CD8-positive, alpha-beta memory T cell (primary cell): Measurements from ENCODE around the gene KBTBD2. TPM values are rescaled to one million over a fixed set of nuclear protein-coding genes. Genes with fewer than 3 reads are reported as not detected.

Source experiments
- polyA plus RNA-seq: library from polyadenylated mRNA; unstranded; fragments of 300-500 nt; fragmentation: Illumina TruSeq; gene quantifications from one replicate; pipeline ENCODE4 v1.2.3, GENCODE V29; 2021
- total RNA-seq, 2 experiments: library from RNA; stranded (reverse); gene quantifications; one replicate each; pipeline ENCODE4 v1.2.3, GENCODE V29; 2021

Gene KBTBD2
- total and polyA plus RNA-seq, 3 experiments from 2014 or later = 21.8 to 24.2 (median 21.9) TPM

Other genes starting within 250 kb of the KBTBD2 start
- under 1 TPM; 0.29 to 0.31 TPM for gene FKBP9, start 65.7 kb upstream of the KBTBD2 start, total RNA-seq
- gene FKBP9, start 65.7 kb upstream of the KBTBD2 start, polyA plus RNA-seq = not detected
- 10 to 100 TPM; 27.6 to 31.5 TPM for gene NT5C3A, start 171.0 kb upstream of the KBTBD2 start, total RNA-seq
- 54.1 TPM for gene NT5C3A, start 171.0 kb upstream of the KBTBD2 start, polyA plus RNA-seq
- gene RP9, start 217.6 kb upstream of the KBTBD2 start, total RNA-seq = 10 to 100 TPM; 26.0 to 27.7 TPM
- gene RP9, start 217.6 kb upstream of the KBTBD2 start, polyA plus RNA-seq = 23.3 TPM
- 10 to 100 TPM; 10.0 to 11.1 TPM for gene BBS9, start 237.8 kb upstream of the KBTBD2 start, total RNA-seq
- 14.6 TPM for gene BBS9, start 237.8 kb upstream of the KBTBD2 start, polyA plus RNA-seq